H1 (cell line): ENCODE results near the gene PRPF40B.

Experiments
- CBX5 ChIP-seq: fragments of 300-800, 300-1000 bp; sonication (generic); IDR thresholded peaks from 2 replicates; pipeline ENCODE4 v1.7.1; 2016; ENCODE audit warnings: antibody characterized with exemption, low read length, low read depth
- CTBP2 ChIP-seq: IDR thresholded peaks from 2 replicates; pipeline ENCODE4 v1.7.0; 2011; ENCODE audit warnings: borderline replicate concordance, mild to moderate bottlenecking, moderate library complexity, mixed read lengths, low read length; ENCODE audit not compliant: insufficient read depth, insufficient read length
- GABPA ChIP-seq: IDR thresholded peaks from 2 replicates; pipeline ENCODE4 v1.6.1; 2011; ENCODE audit warnings: mild to moderate bottlenecking, low read length, moderate library complexity, borderline replicate concordance; ENCODE audit not compliant: insufficient read depth
- MAFK ChIP-seq: IDR thresholded peaks from 2 replicates; pipeline ENCODE4 v1.6.1; 2012; ENCODE audit warnings: low read depth, mild to moderate bottlenecking, improper control_type of control experiment, low read length
- SP1 ChIP-seq: IDR thresholded peaks from 2 replicates; pipeline ENCODE4 v1.6.1; 2011; ENCODE audit warnings: low read depth, low read length
- TF ChIP-seq, protein P1 (sequence below), 3 experiments: IDR thresholded peaks; 1 replicate in 2 of 3; 2 replicates in 1 of 3; pipeline versions ENCODE4 v1.5.1 to v1.6.1; 2011; ENCODE audit warnings: low read length in 3 of 3, mild to moderate bottlenecking in 3 of 3, inconsistent platforms in 2 of 3, low read depth in 1 of 3, moderate library complexity in 1 of 3; ENCODE audit not compliant: insufficient read depth in 1 of 3; ENCODE audit errors: control extremely low read depth in 1 of 3
- TF ChIP-seq, protein P2 (sequence below): IDR thresholded peaks from 2 replicates; pipeline ENCODE4 v1.6.1; 2012; ENCODE audit warnings: low read length, inconsistent platforms
- TF ChIP-seq, protein P3 (sequence below): IDR thresholded peaks from 2 replicates; pipeline ENCODE4 v1.6.1; 2011; ENCODE audit warnings: low read depth, mild to moderate bottlenecking, low read length; ENCODE audit not compliant: insufficient read depth
- TF ChIP-seq, protein P4 (sequence below): IDR thresholded peaks from 2 replicates; pipeline ENCODE4 v1.6.1; 2011; ENCODE audit warnings: low read length, improper control_type of control experiment

DNA sequence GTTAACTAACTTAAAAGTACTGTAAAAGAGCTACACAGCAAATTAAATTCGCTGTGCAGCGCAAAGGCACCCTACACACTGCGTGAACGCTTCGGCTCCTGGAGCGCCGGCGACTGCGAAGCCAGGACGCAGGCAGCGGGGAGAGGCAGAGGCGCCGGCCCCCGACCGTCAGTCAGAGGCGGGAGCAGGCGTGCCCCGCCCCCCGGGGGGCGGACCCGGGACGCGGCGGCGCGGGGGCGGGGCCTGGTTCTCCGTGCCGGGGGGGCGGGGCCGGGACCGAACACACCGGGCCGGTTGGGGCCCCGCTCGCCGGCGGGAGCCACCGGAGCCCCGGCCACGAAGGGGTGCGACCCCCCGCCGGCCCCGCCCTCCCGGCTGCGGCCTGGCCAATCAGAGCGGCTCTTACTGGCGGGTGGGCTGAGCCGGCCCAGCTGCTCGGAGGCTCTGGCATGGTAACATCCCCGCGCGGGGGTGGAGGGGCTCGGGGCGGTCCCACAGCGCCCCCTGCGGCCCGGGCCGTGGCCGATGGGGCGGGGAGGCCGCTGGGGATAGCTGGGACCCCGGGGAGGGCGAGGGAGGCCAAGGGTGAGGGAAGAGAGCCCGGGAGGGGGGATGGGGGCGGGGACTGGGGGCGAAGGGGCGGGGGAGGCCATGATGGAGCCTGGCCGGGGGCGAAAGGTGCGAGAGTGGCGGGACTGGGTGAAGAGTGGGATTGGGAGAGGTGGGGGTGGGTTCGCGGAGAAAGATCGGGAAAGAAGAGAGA lies at the start of gene PRPF40B:
- TF ChIP-seq, protein P1, sequence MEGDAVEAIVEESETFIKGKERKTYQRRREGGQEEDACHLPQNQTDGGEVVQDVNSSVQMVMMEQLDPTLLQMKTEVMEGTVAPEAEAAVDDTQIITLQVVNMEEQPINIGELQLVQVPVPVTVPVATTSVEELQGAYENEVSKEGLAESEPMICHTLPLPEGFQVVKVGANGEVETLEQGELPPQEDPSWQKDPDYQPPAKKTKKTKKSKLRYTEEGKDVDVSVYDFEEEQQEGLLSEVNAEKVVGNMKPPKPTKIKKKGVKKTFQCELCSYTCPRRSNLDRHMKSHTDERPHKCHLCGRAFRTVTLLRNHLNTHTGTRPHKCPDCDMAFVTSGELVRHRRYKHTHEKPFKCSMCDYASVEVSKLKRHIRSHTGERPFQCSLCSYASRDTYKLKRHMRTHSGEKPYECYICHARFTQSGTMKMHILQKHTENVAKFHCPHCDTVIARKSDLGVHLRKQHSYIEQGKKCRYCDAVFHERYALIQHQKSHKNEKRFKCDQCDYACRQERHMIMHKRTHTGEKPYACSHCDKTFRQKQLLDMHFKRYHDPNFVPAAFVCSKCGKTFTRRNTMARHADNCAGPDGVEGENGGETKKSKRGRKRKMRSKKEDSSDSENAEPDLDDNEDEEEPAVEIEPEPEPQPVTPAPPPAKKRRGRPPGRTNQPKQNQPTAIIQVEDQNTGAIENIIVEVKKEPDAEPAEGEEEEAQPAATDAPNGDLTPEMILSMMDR (IDR thresholded peaks at IDR 0.05; ENCODE audit: control extremely low read depth in 1 of 3, insufficient read depth in 1 of 3, low read depth in 1 of 3, low read length in 3 of 3), result peak; percentile 47 to 56 (median 54)
- TF ChIP-seq, protein P2, sequence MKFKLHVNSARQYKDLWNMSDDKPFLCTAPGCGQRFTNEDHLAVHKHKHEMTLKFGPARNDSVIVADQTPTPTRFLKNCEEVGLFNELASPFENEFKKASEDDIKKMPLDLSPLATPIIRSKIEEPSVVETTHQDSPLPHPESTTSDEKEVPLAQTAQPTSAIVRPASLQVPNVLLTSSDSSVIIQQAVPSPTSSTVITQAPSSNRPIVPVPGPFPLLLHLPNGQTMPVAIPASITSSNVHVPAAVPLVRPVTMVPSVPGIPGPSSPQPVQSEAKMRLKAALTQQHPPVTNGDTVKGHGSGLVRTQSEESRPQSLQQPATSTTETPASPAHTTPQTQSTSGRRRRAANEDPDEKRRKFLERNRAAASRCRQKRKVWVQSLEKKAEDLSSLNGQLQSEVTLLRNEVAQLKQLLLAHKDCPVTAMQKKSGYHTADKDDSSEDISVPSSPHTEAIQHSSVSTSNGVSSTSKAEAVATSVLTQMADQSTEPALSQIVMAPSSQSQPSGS, result no peak
- TF ChIP-seq SP1 (0 out of 2 replicates have a peak, but pooled peaks have one; percentile 44), MAFK (no peak), CBX5 (no peak), GABPA (no peak), CTBP2 (no peak)
- TF ChIP-seq, protein P3, sequence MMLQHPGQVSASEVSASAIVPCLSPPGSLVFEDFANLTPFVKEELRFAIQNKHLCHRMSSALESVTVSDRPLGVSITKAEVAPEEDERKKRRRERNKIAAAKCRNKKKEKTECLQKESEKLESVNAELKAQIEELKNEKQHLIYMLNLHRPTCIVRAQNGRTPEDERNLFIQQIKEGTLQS, result no peak
- TF ChIP-seq, protein P4, sequence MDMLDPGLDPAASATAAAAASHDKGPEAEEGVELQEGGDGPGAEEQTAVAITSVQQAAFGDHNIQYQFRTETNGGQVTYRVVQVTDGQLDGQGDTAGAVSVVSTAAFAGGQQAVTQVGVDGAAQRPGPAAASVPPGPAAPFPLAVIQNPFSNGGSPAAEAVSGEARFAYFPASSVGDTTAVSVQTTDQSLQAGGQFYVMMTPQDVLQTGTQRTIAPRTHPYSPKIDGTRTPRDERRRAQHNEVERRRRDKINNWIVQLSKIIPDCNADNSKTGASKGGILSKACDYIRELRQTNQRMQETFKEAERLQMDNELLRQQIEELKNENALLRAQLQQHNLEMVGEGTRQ, result no peak
